Glutamatergic neuron (in vitro differentiated cells): Measurements from ENCODE around the gene KRT7. TPM values are rescaled to one million over a fixed set of nuclear protein-coding genes. Genes with fewer than 3 reads are reported as not detected.

Experiments used
- DNase-seq: peaks from one replicate; pipeline ENCODE4 v3.0.0; 2022
- H3K27ac Mint-ChIP-seq: one replicate; pipeline ENCODE4 v1.8.0; 2020; ENCODE audit warnings: mild to moderate bottlenecking, mixed read lengths, inconsistent platforms; ENCODE audit not compliant: unreplicated experiment
- H3K27me3 Mint-ChIP-seq: one replicate; pipeline ENCODE4 v1.8.0; 2020; ENCODE audit warnings: mild to moderate bottlenecking, moderate library complexity, mixed read lengths, inconsistent platforms; ENCODE audit not compliant: unreplicated experiment
- H3K36me3 Mint-ChIP-seq: one replicate; pipeline ENCODE4 v1.8.0; 2020; ENCODE audit warnings: mild to moderate bottlenecking, mixed read lengths, inconsistent platforms; ENCODE audit not compliant: unreplicated experiment
- H3K4me1 Mint-ChIP-seq: one replicate; pipeline ENCODE4 v1.8.0; 2020; ENCODE audit warnings: mild to moderate bottlenecking, low read depth, mixed read lengths, inconsistent platforms; ENCODE audit not compliant: unreplicated experiment
- H3K4me3 Mint-ChIP-seq: one replicate; pipeline ENCODE4 v1.8.0; 2020; ENCODE audit warnings: mild to moderate bottlenecking, mixed read lengths, inconsistent platforms; ENCODE audit not compliant: unreplicated experiment
- H3K9me3 Mint-ChIP-seq: one replicate; pipeline ENCODE4 v1.8.0; 2020; ENCODE audit warnings: mild to moderate bottlenecking, moderate library complexity, mixed read lengths, inconsistent platforms; ENCODE audit not compliant: unreplicated experiment
- total RNA-seq: library from RNA; stranded (reverse); fragmentation: NEBNext Ultra II Directional; extraction: Animal tissue kit (Norgen Biotek cat#: 25700); gene quantifications from one replicate; pipeline ENCODE4 v1.2.1, GENCODE V29; 2021; ENCODE audit not compliant: unreplicated experiment
- TF ChIP-seq, protein P1 (sequence below): fragments of 200-600 bp; sonication (generic); IDR thresholded peaks from one replicate; pipeline ENCODE4 v1.5.0; 2021; ENCODE audit not compliant: partially characterized antibody, unreplicated experiment

The KRT7 gene
- total RNA-seq, 1 donor from 2014 or later = not detected

DNA sequence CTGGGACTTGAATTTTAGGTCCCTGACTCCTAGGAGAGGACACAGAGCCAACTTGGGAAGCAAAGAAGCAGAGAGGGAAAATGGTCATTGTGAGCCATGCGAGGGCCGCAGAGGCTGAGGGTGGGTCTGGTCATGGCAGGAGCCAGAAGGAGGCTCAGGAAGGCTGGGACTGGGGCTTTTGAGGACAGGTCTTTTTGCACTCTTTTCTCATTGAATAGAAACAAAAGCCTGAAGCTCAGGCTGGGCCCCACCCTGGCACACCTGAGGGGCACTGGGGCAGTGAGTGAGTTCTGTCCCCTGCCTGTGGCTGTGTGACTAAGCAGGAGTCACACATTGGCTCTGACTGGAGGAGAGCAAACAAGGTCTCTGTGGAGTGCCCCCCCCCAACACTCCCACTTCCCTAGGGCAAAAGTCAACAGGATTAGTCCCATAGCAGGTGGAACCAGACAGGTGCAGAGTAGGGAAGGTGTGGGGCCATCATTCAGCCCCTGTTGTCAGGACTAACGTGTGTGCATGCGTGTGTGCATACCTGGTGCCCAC, 2.8 kb downstream of the KRT7 start:
- DNase-seq = no peak
- H3K36me3 Mint-ChIP-seq = no peaks in the 10 kb centered on the region
- no peak overlapping the region for H3K27ac Mint-ChIP-seq
- peaks cover 5% of the 10 kb centered on the region for H3K4me1 Mint-ChIP-seq
- peaks cover 12% of the 10 kb centered on the region for H3K27me3 Mint-ChIP-seq
- H3K9me3 Mint-ChIP-seq = peaks cover 4% of the 10 kb centered on the region
- TF ChIP-seq, protein P1, sequence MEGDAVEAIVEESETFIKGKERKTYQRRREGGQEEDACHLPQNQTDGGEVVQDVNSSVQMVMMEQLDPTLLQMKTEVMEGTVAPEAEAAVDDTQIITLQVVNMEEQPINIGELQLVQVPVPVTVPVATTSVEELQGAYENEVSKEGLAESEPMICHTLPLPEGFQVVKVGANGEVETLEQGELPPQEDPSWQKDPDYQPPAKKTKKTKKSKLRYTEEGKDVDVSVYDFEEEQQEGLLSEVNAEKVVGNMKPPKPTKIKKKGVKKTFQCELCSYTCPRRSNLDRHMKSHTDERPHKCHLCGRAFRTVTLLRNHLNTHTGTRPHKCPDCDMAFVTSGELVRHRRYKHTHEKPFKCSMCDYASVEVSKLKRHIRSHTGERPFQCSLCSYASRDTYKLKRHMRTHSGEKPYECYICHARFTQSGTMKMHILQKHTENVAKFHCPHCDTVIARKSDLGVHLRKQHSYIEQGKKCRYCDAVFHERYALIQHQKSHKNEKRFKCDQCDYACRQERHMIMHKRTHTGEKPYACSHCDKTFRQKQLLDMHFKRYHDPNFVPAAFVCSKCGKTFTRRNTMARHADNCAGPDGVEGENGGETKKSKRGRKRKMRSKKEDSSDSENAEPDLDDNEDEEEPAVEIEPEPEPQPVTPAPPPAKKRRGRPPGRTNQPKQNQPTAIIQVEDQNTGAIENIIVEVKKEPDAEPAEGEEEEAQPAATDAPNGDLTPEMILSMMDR = no peak
- H3K4me3 Mint-ChIP-seq = no peak overlapping the region

DNA sequence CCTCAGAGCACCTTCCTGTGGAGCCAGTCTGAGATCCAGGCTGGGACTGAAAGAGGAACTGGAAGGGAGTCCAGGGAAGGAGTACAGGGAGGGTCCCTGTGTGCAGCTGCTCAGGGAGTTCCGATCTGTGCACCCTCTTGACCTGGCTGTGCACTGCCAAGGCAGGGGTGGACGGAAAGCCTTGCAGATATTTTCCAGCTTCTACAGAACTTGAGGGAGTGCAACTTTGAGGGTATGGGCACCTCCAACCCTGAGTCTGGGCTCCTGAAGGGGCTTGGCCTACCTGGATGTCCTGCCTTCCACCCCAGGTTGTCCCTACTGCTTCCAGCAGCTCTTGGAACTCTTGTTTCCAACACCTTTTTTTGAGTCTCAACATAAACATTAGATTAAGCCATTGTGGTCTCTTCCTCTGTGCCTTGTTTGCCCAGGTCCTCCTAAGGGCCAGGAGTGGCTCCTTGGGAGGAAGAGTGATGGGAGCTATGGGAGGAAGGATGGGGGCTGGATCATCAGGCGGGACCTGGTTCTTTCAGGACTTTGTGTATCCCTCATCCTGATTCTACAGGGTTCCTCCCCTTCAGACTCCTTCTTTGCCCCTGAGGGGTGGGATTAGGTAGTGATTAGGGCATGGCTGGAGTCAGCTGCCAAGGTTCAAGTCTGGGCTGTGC, 3.5 kb downstream of the KRT7 start:
- H3K4me3 Mint-ChIP-seq = no peak overlapping the region
- peaks cover 12% of the 10 kb centered on the region for H3K27me3 Mint-ChIP-seq
- no peaks in the 10 kb centered on the region for H3K36me3 Mint-ChIP-seq
- H3K9me3 Mint-ChIP-seq = peaks cover 4% of the 10 kb centered on the region
- H3K27ac Mint-ChIP-seq = no peak overlapping the region
- peaks cover 7% of the 10 kb centered on the region for H3K4me1 Mint-ChIP-seq
- TF ChIP-seq, protein P1 = no peak
- no peak for DNase-seq

DNA sequence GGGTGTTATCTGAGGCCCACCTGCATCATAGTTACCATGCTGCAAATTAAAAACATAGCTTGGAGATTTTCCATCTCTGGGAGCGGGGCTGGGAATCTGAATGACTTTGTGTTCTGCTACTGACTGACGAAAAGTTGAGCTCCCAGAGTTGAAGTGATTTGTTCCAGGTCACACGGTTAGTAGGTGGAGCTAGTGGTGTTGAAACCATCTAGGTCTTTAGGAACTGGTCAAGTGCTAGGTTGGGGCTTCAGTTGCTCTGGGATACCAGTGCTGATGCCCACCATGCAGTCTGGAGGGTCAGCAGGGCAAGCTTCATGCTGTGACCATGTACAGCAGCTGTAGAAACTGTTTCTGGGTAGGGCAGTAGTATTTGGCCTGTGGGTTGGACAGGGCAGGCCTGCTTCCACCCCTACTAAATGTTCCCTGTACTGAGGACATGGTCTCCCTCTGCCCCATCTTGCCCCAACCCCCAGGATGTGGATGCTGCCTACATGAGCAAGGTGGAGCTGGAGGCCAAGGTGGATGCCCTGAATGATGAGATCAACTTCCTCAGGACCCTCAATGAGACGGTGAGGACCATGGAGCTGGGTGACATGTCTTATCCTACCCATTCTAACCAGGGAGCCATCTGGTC, 5.3 kb downstream of the KRT7 start:
- Mint-ChIP-seq H3K9me3 (peaks cover 1% of the 10 kb centered on the region), H3K27me3 (peaks cover 15% of the 10 kb centered on the region), H3K4me1 (peaks cover 2% of the 10 kb centered on the region), H3K36me3 (no peaks in the 10 kb centered on the region), H3K27ac (no peak overlapping the region), H3K4me3 (no peak overlapping the region)
- no peak for DNase-seq
- TF ChIP-seq, protein P1 = no peak

DNA sequence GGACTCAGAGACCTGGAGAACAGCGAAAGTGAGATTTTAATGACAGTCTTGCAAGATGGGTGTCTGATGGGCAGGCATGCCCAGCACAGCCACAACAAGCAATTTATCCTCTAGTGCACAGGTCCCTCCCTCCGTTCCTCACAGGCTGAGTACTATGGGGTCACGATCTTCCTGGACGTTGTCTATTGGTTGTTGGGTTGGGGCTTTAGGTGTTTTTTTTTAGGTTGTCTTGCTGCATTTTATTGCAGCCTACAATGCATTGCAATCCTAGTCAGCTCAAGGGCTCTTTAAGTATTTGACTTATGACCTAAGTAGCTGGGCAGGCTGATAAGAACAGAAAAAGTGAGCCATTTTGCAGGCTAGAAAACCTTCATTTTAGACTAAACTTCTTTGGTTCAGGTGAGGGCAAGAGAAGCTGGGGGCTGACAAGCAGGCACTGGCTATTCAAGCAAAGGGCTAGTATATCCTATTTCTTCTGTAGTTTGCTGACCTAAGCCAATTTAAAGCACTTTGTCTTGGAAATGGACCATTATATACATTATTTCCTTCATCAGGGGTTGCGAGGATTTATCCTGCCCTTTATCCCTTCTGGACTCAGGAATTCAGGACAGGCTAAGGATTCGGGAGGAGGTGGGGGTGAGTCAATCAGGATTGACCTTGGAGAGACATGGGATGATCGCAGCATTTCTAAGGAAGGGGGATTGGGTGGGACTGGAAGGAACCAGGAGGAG, 6.0 kb downstream of the KRT7 start:
- H3K9me3 Mint-ChIP-seq = peaks cover 1% of the 10 kb centered on the region
- TF ChIP-seq, protein P1 = no peak
- H3K36me3 Mint-ChIP-seq = no peaks in the 10 kb centered on the region

More for the DNA sequence above, 6.0 kb downstream of the KRT7 start:
- H3K27ac Mint-ChIP-seq = no peak overlapping the region
- DNase-seq = no peak
- H3K4me3 Mint-ChIP-seq = no peak overlapping the region
- peaks cover 15% of the 10 kb centered on the region for H3K27me3 Mint-ChIP-seq
- peaks cover 2% of the 10 kb centered on the region for H3K4me1 Mint-ChIP-seq
